HEK293T (cell line): ENCODE results near the gene CNNM4.

Experiments
- CTCF ChIA-PET: fragments of 350-600 bp; formaldehyde crosslinking; extraction: SDS; loops from one replicate; lab custom pipeline; 2021; ENCODE audit warnings: antibody characterized with exemption, inconsistent platforms; lab: Yijun Ruan, JAX
- POLR2A ChIA-PET: fragments of 350-600 bp; formaldehyde crosslinking; extraction: SDS; loops from one replicate; lab custom pipeline; 2020; ENCODE audit warnings: antibody characterized with exemption, inconsistent platforms; lab: Yijun Ruan, JAX
- DNase-seq: peaks from one replicate; pipeline ENCODE4 v3.0.0; 2012; ENCODE audit warnings: mixed read lengths; ENCODE audit errors: extremely low spot score
- ARNT ChIP-seq: fragments of 450-650 bp; IDR thresholded peaks from 2 replicates; pipeline ENCODE4 v1.6.1; 2017; ENCODE audit warnings: mild to moderate bottlenecking
- BHLHE40 ChIP-seq: fragments of 450-650 bp; IDR thresholded peaks from 2 replicates; pipeline ENCODE4 v1.6.1; 2016; ENCODE audit warnings: mild to moderate bottlenecking, moderate library complexity, borderline replicate concordance
- CTBP1 ChIP-seq: fragments of 450-650 bp; IDR thresholded peaks from 2 replicates; pipeline ENCODE4 v1.6.1; 2016; ENCODE audit warnings: borderline replicate concordance
- ELF4 ChIP-seq: fragments of 450-650 bp; IDR thresholded peaks from 2 replicates; pipeline ENCODE4 v1.6.1; 2017; ENCODE audit warnings: antibody characterized with exemption
- FOXA1 ChIP-seq: fragments of 450-650 bp; IDR thresholded peaks from 2 replicates; pipeline ENCODE4 v1.6.1; 2016; ENCODE audit warnings: mild to moderate bottlenecking
- FOXK2 ChIP-seq: fragments of 450-650 bp; IDR thresholded peaks from 2 replicates; pipeline ENCODE4 v1.6.1; 2016; ENCODE audit warnings: mild to moderate bottlenecking
- FOXM1 ChIP-seq: fragments of 450-650 bp; IDR thresholded peaks from 2 replicates; pipeline ENCODE4 v1.6.1; 2017; ENCODE audit warnings: mild to moderate bottlenecking, borderline replicate concordance
- HDGF ChIP-seq: fragments of 450-650 bp; IDR thresholded peaks from 2 replicates; pipeline ENCODE4 v1.6.1; 2017; ENCODE audit warnings: antibody characterized with exemption, borderline replicate concordance
- L3MBTL2 ChIP-seq: fragments of 450-650 bp; conservative IDR thresholded peaks from 2 replicates; pipeline ENCODE4 v1.6.1; 2016; ENCODE audit warnings: mild to moderate bottlenecking
- LEF1 ChIP-seq: fragments of 450-650 bp; IDR thresholded peaks from 2 replicates; pipeline ENCODE4 v1.6.1; 2017; ENCODE audit warnings: mild to moderate bottlenecking, borderline replicate concordance
- NFRKB ChIP-seq: fragments of 450-650 bp; IDR thresholded peaks from 2 replicates; pipeline ENCODE4 v1.6.1; 2016; ENCODE audit warnings: mild to moderate bottlenecking, moderate library complexity
- PKNOX1 ChIP-seq: fragments of 450-650 bp; IDR thresholded peaks from 2 replicates; pipeline ENCODE4 v1.6.1; 2016
- SP1 ChIP-seq: fragments of 450-650 bp; IDR thresholded peaks from 2 replicates; pipeline ENCODE4 v1.6.1; 2017
- SUZ12 ChIP-seq: fragments of 450-650 bp; IDR thresholded peaks from 2 replicates; pipeline ENCODE4 v1.6.1; 2016; ENCODE audit warnings: mild to moderate bottlenecking
- TARDBP ChIP-seq: fragments of 450-650 bp; IDR thresholded peaks from 2 replicates; pipeline ENCODE4 v1.6.1; 2016
- ZNF384 ChIP-seq: fragments of 450-650 bp; IDR thresholded peaks from 2 replicates; pipeline ENCODE4 v1.6.1; 2016

The CNNM4 gene

GRCh38 chr2:96831679-96832078 is 71.0 kb downstream of the CNNM4 start:
- POLR2A ChIA-PET, result interaction anchor here (1.8 kb wide), 1 partner anchor 15 kb away, joined by 4 read pairs; the partner anchor contains the start of gene CNNM3
- CTCF ChIA-PET, result no interaction called here
- DNase-seq, result no peak
- no peak for TF ChIP-seq TARDBP
- no peak for TF ChIP-seq CTBP1
- no peak for TF ChIP-seq NFRKB
- no peak for TF ChIP-seq FOXK2
- TF ChIP-seq SUZ12, result no peak
- no peak for TF ChIP-seq FOXA1
- no peak for TF ChIP-seq BHLHE40
- TF ChIP-seq SP1, result no peak
- no peak for TF ChIP-seq PKNOX1
- TF ChIP-seq ELF4, result no peak
- no peak for TF ChIP-seq HDGF
- TF ChIP-seq ARNT, result no peak
- no peak for TF ChIP-seq LEF1

GRCh38 chr2:96832408-96832753 is 71.7 kb downstream of the CNNM4 start:
- DNase-seq, result no peak
- CTCF ChIA-PET, result no interaction called here
- TF ChIP-seq ARNT (no peak), CTBP1 (no peak), SP1 (no peak), ZNF384 (no peak), NFRKB (no peak), L3MBTL2 (no peak), LEF1 (no peak), FOXK2 (no peak), FOXM1 (no peak), BHLHE40 (no peak), PKNOX1 (no peak), HDGF (no peak), SUZ12 (no peak), ELF4 (no peak), TARDBP (no peak), FOXA1 (no peak)
- POLR2A ChIA-PET, result interaction anchor here (1.8 kb wide), 1 partner anchor 16 kb away, joined by 4 read pairs; the partner anchor contains the start of gene CNNM3

DNA sequence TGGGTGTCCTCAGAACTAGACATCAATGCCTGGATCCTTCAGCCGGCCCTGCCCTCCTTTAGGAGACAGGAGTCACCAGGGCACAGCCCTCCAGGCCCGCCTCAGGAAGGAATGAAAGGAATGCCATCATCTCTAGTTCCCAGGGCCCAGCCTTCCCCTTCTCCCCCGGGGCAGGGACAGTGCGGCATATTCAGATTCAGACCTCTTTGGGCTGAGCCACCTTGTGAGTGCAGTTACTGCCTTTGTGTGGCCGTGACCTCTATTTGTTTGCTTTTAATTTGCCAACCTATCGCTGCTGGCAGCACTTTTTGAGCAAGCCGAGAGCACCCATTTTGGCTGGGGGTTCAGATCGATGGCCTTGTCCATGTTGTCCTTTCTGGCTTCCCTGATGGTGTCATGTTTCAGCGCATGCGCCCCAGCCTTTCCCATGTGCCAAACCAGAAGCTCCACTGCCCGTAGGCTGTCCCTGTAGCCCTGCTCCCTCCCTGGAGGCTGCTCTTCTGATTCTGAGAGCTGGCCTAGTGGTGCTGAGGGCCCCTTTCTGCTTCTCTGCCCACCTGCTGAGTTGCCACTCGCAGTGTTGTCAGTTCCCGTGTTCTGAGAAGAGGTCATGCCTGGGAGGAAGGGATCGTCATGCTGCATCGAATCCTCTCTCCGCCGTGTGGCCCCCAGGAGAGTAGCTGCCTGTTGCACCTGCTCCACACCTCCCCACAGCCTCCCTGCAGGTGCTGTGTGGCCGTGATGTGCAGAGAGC is 72.2 kb downstream of the CNNM4 start:
- TF ChIP-seq SUZ12 (no peak), PKNOX1 (no peak), HDGF (no peak), L3MBTL2 (no peak), SP1 (no peak), ELF4 (no peak), CTBP1 (no peak), ARNT (no peak), FOXM1 (no peak), FOXA1 (no peak), FOXK2 (no peak), ZNF384 (no peak), BHLHE40 (no peak), TARDBP (no peak)
- CTCF ChIA-PET, result no interaction called here
- POLR2A ChIA-PET, result interaction anchor here (1.8 kb wide), 1 partner anchor 16 kb away, joined by 4 read pairs; the partner anchor contains the start of gene CNNM3
- no peak for DNase-seq

GRCh38 chr2:96835830-96836229 is 75.1 kb downstream of the CNNM4 start:
- DNase-seq, result no peak
- TF ChIP-seq L3MBTL2 (no peak), ARNT (no peak), FOXA1 (no peak), NFRKB (no peak), ELF4 (no peak), SP1 (no peak)
- CTCF ChIA-PET, result interaction anchor here (0.7 to 1.0 kb wide), 2 partner anchors 12 to 57 kb away, joined by 3 to 4 read pairs; no protein-coding TSS in a partner anchor
- POLR2A ChIA-PET, result interaction anchor here (1.3 kb wide), 1 partner anchor 20 kb away, joined by 3 read pairs; the partner anchor contains the start of gene CNNM3

DNA sequence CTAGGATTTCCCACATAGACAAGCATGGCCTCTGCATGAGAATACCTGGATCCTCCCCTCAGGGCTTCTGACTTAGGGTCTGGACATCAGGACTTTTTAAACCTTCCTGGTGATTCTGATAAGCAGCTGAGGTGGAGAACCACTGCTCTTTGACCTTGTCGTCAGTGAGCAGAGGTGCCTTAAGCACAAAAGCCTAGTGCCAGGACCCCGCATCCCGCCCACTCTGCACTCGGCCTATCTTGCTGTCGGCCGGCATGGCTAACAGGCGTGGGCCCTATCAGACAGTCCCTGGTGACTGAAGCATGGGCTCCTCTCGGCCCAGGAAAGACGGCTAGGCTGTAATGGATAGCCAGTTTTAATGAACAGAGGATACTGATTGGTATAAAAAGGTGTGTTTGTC is 76.9 kb downstream of the CNNM4 start:
- DNase-seq, result no peak
- no peak for TF ChIP-seq SUZ12
- no peak for TF ChIP-seq LEF1
- TF ChIP-seq NFRKB, result no peak
- no peak for TF ChIP-seq BHLHE40
- TF ChIP-seq L3MBTL2, result no peak
- TF ChIP-seq FOXM1, result no peak
- no peak for TF ChIP-seq ARNT
- TF ChIP-seq FOXA1, result no peak
- no peak for TF ChIP-seq SP1
- TF ChIP-seq ELF4, result no peak
- no peak for TF ChIP-seq HDGF
- no peak for TF ChIP-seq PKNOX1
- no peak for TF ChIP-seq FOXK2
- TF ChIP-seq CTBP1, result no peak
- ChIA-PET POLR2A (no interaction called here), CTCF (no interaction called here)
